ENCODE measurements around the gene NR4A2.

- TF ChIP-seq TSHZ1 (tag by site-specific recombination; IDR thresholded peaks at IDR 0.05; ENCODE audit: borderline replicate concordance), result no peak
- no peak for TF ChIP-seq ZNF580 (tag by site-specific recombination; IDR thresholded peaks at IDR 0.05)
- TF ChIP-seq ZNF140 (tag by site-specific recombination; IDR thresholded peaks at IDR 0.05), result no peak
- no peak for TF ChIP-seq CTCF (tag by site-specific recombination; IDR thresholded peaks at IDR 0.05)
- TF ChIP-seq ZNF19 (tag by site-specific recombination; IDR thresholded peaks at IDR 0.05; ENCODE audit: low read depth), result no peak
- no peak for TF ChIP-seq ATF2 (tag by site-specific recombination; IDR thresholded peaks at IDR 0.05; ENCODE audit: low read depth)
- no peak for TF ChIP-seq PBX3 (CRISPR knock-in tag; IDR thresholded peaks at IDR 0.05)
- TF ChIP-seq ZNF324 (tag by site-specific recombination; IDR thresholded peaks at IDR 0.05), result no peak
- TF ChIP-seq ZBTB26 (tag by site-specific recombination; optimal IDR thresholded peaks at IDR 0.05), result no peak
- no peak for TF ChIP-seq ZBTB44 (tag by site-specific recombination; IDR thresholded peaks at IDR 0.05)
These were observed 37.5 kb downstream of the NR4A2 start for GRCh38 chr2:156294945-156295580.
